Activated T-cell treated with anti-CD3 and anti-CD28 coated beads for 48 hours (primary cell): ENCODE results near the gene SFTPA2.
"Not testable (repeated sequence)": the region's sequence is repeated elsewhere in the genome, so short reads cannot be mapped to it uniquely, and the experiment has no call there.

ENCODE experiments used
- DNase-seq: peaks from one replicate; pipeline ENCODE4 v3.0.0-alpha.2; 2020; ENCODE audit warnings: low read depth

The SFTPA2 gene

GRCh38 chr10:79509934-79510508, 50.2 kb downstream of the SFTPA2 start:
- DNase-seq = not testable (repeated sequence)

- not testable (repeated sequence) for DNase-seq
Measured at GRCh38 chr10:79509306-79509933, 50.8 kb downstream of the SFTPA2 start.

DNA sequence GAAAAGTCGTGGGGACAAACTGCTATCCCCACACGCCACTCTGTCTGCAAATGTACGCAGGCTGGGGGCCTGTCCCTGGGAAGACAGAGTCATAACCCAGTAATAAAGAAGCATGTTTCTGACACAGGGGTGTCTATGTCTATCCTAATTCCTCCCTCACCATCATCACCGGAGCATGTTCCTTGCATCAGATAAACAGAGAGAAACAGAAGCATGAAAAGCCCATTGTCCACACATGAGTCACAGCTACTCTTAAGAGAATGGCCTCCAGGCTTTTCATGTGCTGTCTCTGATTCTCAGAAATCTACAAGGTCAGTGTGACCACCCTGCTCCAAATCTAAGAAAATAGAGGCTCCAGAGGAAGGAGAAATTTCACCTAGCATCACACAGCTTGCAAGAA, 52.0 kb downstream of the SFTPA2 start:
- DNase-seq = not testable (repeated sequence)

GRCh38 chr10:79507440-79508167, 52.6 kb downstream of the SFTPA2 start:
- DNase-seq = no peak
